ENCODE data around the gene ADCY3. TPM values are rescaled to one million over a fixed set of nuclear protein-coding genes. Genes with fewer than 3 reads are reported as not detected.

Gene ADCY3
- total RNA-seq, 1 experiment from 2014 or later, result 71.1 TPM

GRCh38 chr2:24937236-24937635 is 17.2 kb upstream of the ADCY3 start:
- H3K4me3 ChIP-seq (replicated peaks in 1 of 2; ENCODE audit: low read depth in 1 of 2, low read length in 2 of 2), result no peak overlapping the region
- no peak overlapping the region for H2AFZ ChIP-seq (ENCODE audit: low read depth, low read length, poor library complexity, severe bottlenecking)
- H3K9ac ChIP-seq (ENCODE audit: low read length), result no peak overlapping the region
- ATAC-seq (no peak), DNase-seq (ENCODE audit: low read depth, low spot score) (no peak)
- ChIA-PET RAD21 (ENCODE audit: low non-redundant PET in 1 of 2, low total read pairs in 2 of 2, uncharacterized antibody in 2 of 2, unreplicated experiment in 2 of 2) (no interaction called here), POLR2A (no interaction called here), CTCF (no interaction called here)
- no peak overlapping the region for H3K4me2 ChIP-seq (ENCODE audit: low read length)
- TF ChIP-seq RAD21 (IDR thresholded peaks at IDR 0.05; ENCODE audit: low read depth), result no peak
- no peak for TF ChIP-seq FOSL1 (IDR thresholded peaks at IDR 0.05; ENCODE audit: low read depth)
- no peak for TF ChIP-seq TCF7L2 (IDR thresholded peaks at IDR 0.05; ENCODE audit: borderline replicate concordance, extremely low read depth, insufficient read depth, insufficient read length)
- no peak for TF ChIP-seq SP1 (IDR thresholded peaks at IDR 0.05; ENCODE audit: low read depth)
- no peak for TF ChIP-seq YY1 (IDR thresholded peaks at IDR 0.05; ENCODE audit: extremely low read depth, insufficient replicate concordance, low read depth, low read length)
- TF ChIP-seq ZBTB33 (IDR thresholded peaks at IDR 0.05; ENCODE audit: extremely low read depth, insufficient replicate concordance, low read length), result no peak
- TF ChIP-seq ATF3 (IDR thresholded peaks at IDR 0.05), result no peak
- TF ChIP-seq POLR2A (IDR thresholded peaks at IDR 0.05; ENCODE audit: borderline replicate concordance, extremely low read depth, insufficient read depth, insufficient read length), result no peak
- TF ChIP-seq CEBPB (IDR thresholded peaks at IDR 0.05; ENCODE audit: low read depth), result no peak
- no peak for TF ChIP-seq POLR2AphosphoS5 (IDR thresholded peaks at IDR 0.05; ENCODE audit: low read depth, low read length)
- no peak for TF ChIP-seq ZFX (IDR thresholded peaks at IDR 0.05)
- TF ChIP-seq ZNF274 (IDR thresholded peaks at IDR 0.05; ENCODE audit: low read depth, low read length), result no peak
- TF ChIP-seq EZH2 (IDR thresholded peaks at IDR 0.05), result no peak
- no peaks in the 10 kb centered on the region for H3K9me3 ChIP-seq (ENCODE audit: control insufficient read depth in 1 of 2, insufficient read depth in 1 of 2, low read depth in 1 of 2, low read length in 2 of 2)
- H3K27me3 ChIP-seq (ENCODE audit: insufficient read depth, low read length), result no peaks in the 10 kb centered on the region
- BruUV-seq (replicated peaks), result no TSS peak
- H3K36me3 ChIP-seq (ENCODE audit: control insufficient read depth in 1 of 2, insufficient read depth in 2 of 2, low read length in 2 of 2), result no peaks in the 10 kb centered on the region
- H4K20me1 ChIP-seq (ENCODE audit: insufficient read depth), result no peaks in the 10 kb centered on the region
- H3K9me2 ChIP-seq (ENCODE audit: insufficient read depth), result no peaks in the 10 kb centered on the region
- H3K27ac ChIP-seq (ENCODE audit: low read depth, low read length), result no peak overlapping the region
- intact Hi-C loops (cut with micrococcal nuclease), result no loop called here
- no peaks in the 10 kb centered on the region for H3K4me1 ChIP-seq (ENCODE audit: control insufficient read depth in 1 of 2, insufficient read depth in 2 of 2, low read length in 2 of 2)
- H3K79me2 ChIP-seq (ENCODE audit: insufficient read depth, low read length), result no peaks in the 10 kb centered on the region

Data from HCT116 (cell line).